Hepatocyte (in vitro differentiated cells): ENCODE measurements around the gene LATS2. TPM values are rescaled to one million over a fixed set of nuclear protein-coding genes. Genes with fewer than 3 reads are reported as not detected.

ENCODE experiments used
- DNase-seq: peaks from one replicate; pipeline ENCODE4 v3.0.0-alpha.2; 2016; ENCODE audit warnings: low spot score
- H2AFZ ChIP-seq: fragments of 200-600 bp; sonication (generic); 2 replicates; pipeline ENCODE4 v1.6.0; 2016; ENCODE audit warnings: antibody characterized with exemption, mild to moderate bottlenecking
- H3K27ac ChIP-seq: fragments of 200-600 bp; sonication (generic); 2 replicates; pipeline ENCODE4 v1.5.1; 2016; ENCODE audit warnings: mild to moderate bottlenecking
- H3K27me3 ChIP-seq: fragments of 200-600 bp; sonication (generic); 2 replicates; pipeline ENCODE4 v1.6.1; 2016
- H3K36me3 ChIP-seq: fragments of 200-600 bp; sonication (generic); replicated peaks from 2 replicates; pipeline ENCODE4 v1.5.1; 2016; ENCODE audit warnings: low read depth; ENCODE audit not compliant: insufficient read depth
- H3K4me1 ChIP-seq: fragments of 200-600 bp; sonication (generic); 2 replicates; pipeline ENCODE4 v1.5.1; 2016; ENCODE audit warnings: mild to moderate bottlenecking, moderate library complexity; ENCODE audit not compliant: insufficient read depth
- H3K4me2 ChIP-seq: fragments of 200-600 bp; sonication (generic); 2 replicates; pipeline ENCODE4 v1.6.0; 2016
- H3K4me3 ChIP-seq: fragments of 200-600 bp; sonication (generic); 2 replicates; pipeline ENCODE4 v1.5.1; 2016; ENCODE audit warnings: mild to moderate bottlenecking
- H3K79me2 ChIP-seq: fragments of 200-600 bp; sonication (generic); 2 replicates; pipeline ENCODE4 v1.6.0; 2017; ENCODE audit warnings: mild to moderate bottlenecking
- H3K9me2 ChIP-seq: fragments of 200-600 bp; sonication (generic); replicated peaks from 2 replicates; pipeline ENCODE4 v1.6.0; 2017; ENCODE audit warnings: mild to moderate bottlenecking; ENCODE audit not compliant: insufficient read depth
- H3K9me3 ChIP-seq: fragments of 200-600 bp; sonication (generic); 2 replicates; pipeline ENCODE4 v1.5.1; 2016; ENCODE audit warnings: low read depth, mild to moderate bottlenecking
- H4K20me1 ChIP-seq: fragments of 200-600 bp; sonication (generic); 2 replicates; pipeline ENCODE4 v1.6.0; 2016; ENCODE audit warnings: mild to moderate bottlenecking; ENCODE audit not compliant: insufficient read depth, poor library complexity, severe bottlenecking
- EZH2 ChIP-seq: fragments of 200-600 bp; sonication (generic); IDR thresholded peaks from 2 replicates; pipeline ENCODE4 v1.6.1; 2016; ENCODE audit warnings: antibody characterized with exemption, mild to moderate bottlenecking, borderline replicate concordance
- EZH2phosphoT487 ChIP-seq: fragments of 200-600 bp; sonication (generic); IDR thresholded peaks from one replicate; pipeline ENCODE4 v1.6.1; 2018; ENCODE audit warnings: antibody characterized with exemption, mild to moderate bottlenecking, low read depth, moderate library complexity; ENCODE audit not compliant: unreplicated experiment, severe bottlenecking
- WGBS: methylation state at CpG from one replicate; pipeline ENCODE4 v1.1.6; 2016; ENCODE audit warnings: low lambda C conversion rate; ENCODE audit errors: missing lambda C conversion rate; 5-methylcytosine and 5-hydroxymethylcytosine counted together
- polyA plus RNA-seq: library from polyadenylated mRNA; unstranded; fragments of >200 nt; fragmentation: Nextera tagmentation; extraction: Ambion mirVana; gene quantifications from 2 replicates; pipeline ENCODE4 v1.2.1, GENCODE V29; 2016
- total RNA-seq: library from RNA; depleted of rRNA; stranded (reverse); fragments of >200 nt; gene quantifications from 2 replicates; pipeline ENCODE4 v1.2.3, GENCODE V29; 2014
- TF ChIP-seq, protein P1 (sequence below): fragments of 200-600 bp; sonication (generic); IDR thresholded peaks from 2 replicates; pipeline ENCODE4 v1.5.1; 2016; ENCODE audit warnings: antibody characterized with exemption, mild to moderate bottlenecking; ENCODE audit not compliant: poor library complexity

The LATS2 gene
- total and polyA plus RNA-seq, 2 experiments from 2014 or later, result 6.2 to 15.5 TPM

DNA sequence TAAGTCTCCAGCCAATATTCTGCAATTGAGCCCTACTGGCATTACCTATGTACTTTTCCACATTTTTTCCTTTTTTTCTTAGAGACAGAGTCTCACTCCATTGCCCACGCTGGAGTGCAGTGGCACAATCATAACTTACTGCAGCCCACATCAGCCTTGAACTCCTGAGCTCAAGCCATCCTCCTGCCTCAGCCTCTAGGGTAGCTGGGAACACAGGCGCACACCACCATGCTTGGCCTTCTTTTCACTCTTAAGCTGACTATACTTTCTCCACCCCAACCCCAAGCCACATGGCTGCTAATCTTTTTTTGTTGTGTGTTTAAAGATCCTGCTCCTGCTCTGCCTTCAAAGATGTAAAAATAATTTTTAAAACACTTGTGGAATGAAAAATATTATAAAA lies 1.6 kb upstream of the LATS2 start:
- Histone ChIP-seq H3K4me2 (no peak overlapping the region), H3K79me2 (peaks cover 23% of the 10 kb centered on the region), H3K4me1 (peaks cover 18% of the 10 kb centered on the region), H3K36me3 (no peaks in the 10 kb centered on the region), H4K20me1 (peaks cover 22% of the 10 kb centered on the region), H3K27me3 (no peaks in the 10 kb centered on the region), H3K4me3 (no peak overlapping the region), H3K27ac (no peak overlapping the region), H3K9me2 (no peaks in the 10 kb centered on the region), H3K9me3 (no peaks in the 10 kb centered on the region), H2AFZ (no peak overlapping the region)
- DNase-seq, result no peak
- 91% methylated on average over 2 of the region's 2 CpGs for WGBS
- TF ChIP-seq, protein P1, sequence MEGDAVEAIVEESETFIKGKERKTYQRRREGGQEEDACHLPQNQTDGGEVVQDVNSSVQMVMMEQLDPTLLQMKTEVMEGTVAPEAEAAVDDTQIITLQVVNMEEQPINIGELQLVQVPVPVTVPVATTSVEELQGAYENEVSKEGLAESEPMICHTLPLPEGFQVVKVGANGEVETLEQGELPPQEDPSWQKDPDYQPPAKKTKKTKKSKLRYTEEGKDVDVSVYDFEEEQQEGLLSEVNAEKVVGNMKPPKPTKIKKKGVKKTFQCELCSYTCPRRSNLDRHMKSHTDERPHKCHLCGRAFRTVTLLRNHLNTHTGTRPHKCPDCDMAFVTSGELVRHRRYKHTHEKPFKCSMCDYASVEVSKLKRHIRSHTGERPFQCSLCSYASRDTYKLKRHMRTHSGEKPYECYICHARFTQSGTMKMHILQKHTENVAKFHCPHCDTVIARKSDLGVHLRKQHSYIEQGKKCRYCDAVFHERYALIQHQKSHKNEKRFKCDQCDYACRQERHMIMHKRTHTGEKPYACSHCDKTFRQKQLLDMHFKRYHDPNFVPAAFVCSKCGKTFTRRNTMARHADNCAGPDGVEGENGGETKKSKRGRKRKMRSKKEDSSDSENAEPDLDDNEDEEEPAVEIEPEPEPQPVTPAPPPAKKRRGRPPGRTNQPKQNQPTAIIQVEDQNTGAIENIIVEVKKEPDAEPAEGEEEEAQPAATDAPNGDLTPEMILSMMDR, result no peak
- no peak for TF ChIP-seq EZH2
- no peak for TF ChIP-seq EZH2phosphoT487

DNA sequence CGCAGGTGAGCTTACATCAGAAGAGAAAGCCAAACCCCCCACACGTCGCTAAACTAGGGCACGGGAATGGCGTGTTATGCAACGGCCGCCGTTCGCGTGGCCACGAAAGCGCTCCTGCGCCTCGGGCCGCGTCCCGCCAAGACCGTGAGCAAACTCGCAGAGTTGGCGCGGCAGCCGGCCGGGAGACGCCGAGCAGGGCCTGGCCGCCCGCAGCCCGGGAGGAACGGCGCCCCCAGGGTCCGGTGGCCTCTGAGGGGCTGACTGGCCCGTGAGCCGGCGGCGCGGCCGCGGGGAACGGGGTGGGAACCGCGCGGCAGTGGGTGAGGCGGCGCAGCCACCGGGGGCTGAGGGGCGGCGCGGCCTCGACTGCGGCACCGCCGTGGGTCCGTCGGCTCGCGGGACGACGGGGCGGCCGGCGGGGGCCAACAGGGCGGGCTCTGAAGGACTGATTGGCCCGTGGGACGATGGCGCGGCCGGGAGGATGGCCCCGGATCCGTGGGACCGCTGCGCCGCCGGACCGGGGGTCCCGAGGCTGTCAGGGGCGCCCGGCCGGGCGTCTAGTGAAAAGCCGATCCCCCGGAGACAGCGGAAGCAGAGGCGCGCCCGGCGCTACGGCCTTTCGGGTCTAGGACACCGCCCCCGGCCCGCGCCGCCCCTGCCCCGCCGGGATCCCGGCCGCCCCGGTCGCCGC lies 903 bp downstream of the LATS2 start:
- peak overlapping the region; percentile 93 for H2AFZ ChIP-seq
- H3K4me2 ChIP-seq, result peak overlapping the region; percentile 94
- H3K27me3 ChIP-seq, result no peaks in the 10 kb centered on the region
- no peaks in the 10 kb centered on the region for H3K9me3 ChIP-seq
- H3K27ac ChIP-seq, result peak overlapping the region; percentile 100
- H3K9me2 ChIP-seq, result no peaks in the 10 kb centered on the region
- peaks cover 44% of the 10 kb centered on the region for H4K20me1 ChIP-seq
- peak; percentile 72 for DNase-seq
- TF ChIP-seq EZH2phosphoT487 (no peak), EZH2 (no peak)
- TF ChIP-seq, protein P1, result no peak
- H3K79me2 ChIP-seq, result peaks cover 49% of the 10 kb centered on the region
- H3K4me3 ChIP-seq, result peak overlapping the region; percentile 95
- no peaks in the 10 kb centered on the region for H3K36me3 ChIP-seq
- H3K4me1 ChIP-seq, result peaks cover 20% of the 10 kb centered on the region
- WGBS, result under 1% methylated on average over 46 of the region's 100 CpGs

DNA sequence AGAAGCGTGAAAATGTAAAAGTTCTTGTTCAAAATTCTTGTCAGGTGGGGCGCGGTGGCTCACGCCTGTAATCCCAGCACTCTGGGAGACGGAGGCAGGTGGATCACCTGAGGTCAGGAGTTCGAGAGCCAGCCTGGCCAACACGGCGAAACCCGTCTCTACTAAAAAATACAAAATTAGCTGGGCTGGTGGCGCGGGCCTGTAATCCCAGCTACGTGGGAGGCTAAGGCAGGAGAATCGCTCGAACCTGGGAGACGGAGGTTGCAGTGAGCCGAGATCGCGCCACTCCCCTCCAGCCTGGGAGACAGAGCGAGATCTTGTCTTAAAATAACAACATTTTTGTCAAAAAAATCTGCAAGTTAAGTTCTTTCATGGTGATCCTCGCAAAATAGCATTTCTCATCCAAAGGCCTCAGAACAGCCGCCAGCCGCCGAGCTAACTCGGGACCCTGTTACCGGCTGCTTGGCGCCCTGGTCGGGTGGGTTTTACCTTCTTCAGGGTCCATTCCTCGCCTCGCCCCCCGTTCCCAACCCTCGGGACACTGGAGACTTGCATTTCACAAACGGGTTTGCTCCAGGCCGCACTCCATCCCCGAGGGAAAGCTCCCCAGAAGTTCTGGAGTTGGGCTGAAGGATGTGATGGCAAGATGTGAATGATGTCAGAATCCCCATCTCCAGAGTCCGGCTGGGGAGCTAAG lies 1.6 kb downstream of the LATS2 start:
- 67% methylated on average over 35 of the region's 35 CpGs for WGBS
- H3K27me3 ChIP-seq, result no peaks in the 10 kb centered on the region
- no peaks in the 10 kb centered on the region for H3K36me3 ChIP-seq
- no peaks in the 10 kb centered on the region for H3K9me3 ChIP-seq
- no peaks in the 10 kb centered on the region for H3K9me2 ChIP-seq
- H3K79me2 ChIP-seq, result peaks cover 56% of the 10 kb centered on the region
- H3K27ac ChIP-seq, result peak overlapping the region; percentile 100
- H4K20me1 ChIP-seq, result peaks cover 50% of the 10 kb centered on the region
- DNase-seq, result no peak
- H3K4me3 ChIP-seq, result peak overlapping the region; percentile 95
- TF ChIP-seq, protein P1, result no peak
- TF ChIP-seq EZH2phosphoT487 (no peak), EZH2 (no peak)
- peak overlapping the region; percentile 94 for H3K4me2 ChIP-seq
- peaks cover 20% of the 10 kb centered on the region for H3K4me1 ChIP-seq
- peak overlapping the region; percentile 93 for H2AFZ ChIP-seq
